Neural cell (in vitro differentiated cells): Measurements from ENCODE around the gene FUCA2. TPM values are rescaled to one million over a fixed set of nuclear protein-coding genes. Genes with fewer than 3 reads are reported as not detected.

Experiments used
- H2AFZ ChIP-seq: fragments of 200-600, 300-800 bp; sonication (generic), shearing (Covaris generic); 2 replicates; pipeline ENCODE4 v1.6.0; 2014; ENCODE audit warnings: low read depth, mild to moderate bottlenecking, antibody characterized with exemption, low read length, moderate library complexity
- H3F3A ChIP-seq: fragments of 200-600 bp; shearing (Covaris generic); 2 replicates; pipeline ENCODE4 v1.6.1; 2016; ENCODE audit warnings: mild to moderate bottlenecking, moderate library complexity, mixed read lengths, antibody characterized with exemption, low read length; ENCODE audit not compliant: insufficient read depth, poor library complexity, severe bottlenecking
- H3K27ac ChIP-seq: fragments of 200-600, 300-800 bp; sonication (generic), shearing (Covaris generic); 2 replicates; pipeline ENCODE4 v1.5.1; 2014; ENCODE audit warnings: mild to moderate bottlenecking, low read length, moderate library complexity
- H3K27me3 ChIP-seq: fragments of 300-800, 200-600 bp; sonication (generic), shearing (Covaris generic); 2 replicates; pipeline ENCODE4 v1.6.0; 2014; ENCODE audit warnings: mild to moderate bottlenecking, low read depth, low read length, moderate library complexity; ENCODE audit not compliant: insufficient read depth
- H3K36me3 ChIP-seq: fragments of 300-800, 200-600 bp; sonication (generic), shearing (Covaris generic); 2 replicates; pipeline ENCODE4 v1.5.1; 2014; ENCODE audit warnings: mild to moderate bottlenecking, antibody characterized with exemption, low read length, moderate library complexity; ENCODE audit not compliant: insufficient read depth
- H3K4me2 ChIP-seq: fragments of 300-800, 200-600 bp; sonication (generic), shearing (Covaris generic); 2 replicates; pipeline ENCODE4 v1.6.0; 2014; ENCODE audit warnings: mild to moderate bottlenecking, low read length
- H3K4me3 ChIP-seq: fragments of 300-800, 200-600 bp; sonication (generic), shearing (Covaris generic); 2 replicates; pipeline ENCODE4 v1.5.1; 2014; ENCODE audit warnings: mild to moderate bottlenecking, low read length, moderate library complexity
- H3K79me2 ChIP-seq: fragments of 200-600 bp; shearing (Covaris generic); replicated peaks from 2 replicates; pipeline ENCODE4 v1.6.0; 2014; ENCODE audit warnings: mild to moderate bottlenecking, low read length, moderate library complexity; ENCODE audit not compliant: insufficient read depth
- H3K9ac ChIP-seq: fragments of 300-800, 200-600 bp; sonication (generic), shearing (Covaris generic); 2 replicates; pipeline ENCODE4 v1.6.1; 2016; ENCODE audit warnings: mild to moderate bottlenecking, low read length, mixed read lengths
- H3K9me2 ChIP-seq: fragments of 200-600 bp; shearing (Covaris generic); 2 replicates; pipeline ENCODE4 v1.6.1; 2016; ENCODE audit warnings: mild to moderate bottlenecking, low read length, mixed read lengths; ENCODE audit not compliant: insufficient read depth
- H3K9me3 ChIP-seq: fragments of 200-600, 300-800 bp; sonication (generic), shearing (Covaris generic); 2 replicates; pipeline ENCODE4 v1.6.1; 2016; ENCODE audit warnings: mild to moderate bottlenecking, mixed run types, low read length, moderate library complexity, mixed read lengths
- H4K20me1 ChIP-seq: fragments of 200-600 bp; shearing (Covaris generic); 2 replicates; pipeline ENCODE4 v1.6.1; 2016; ENCODE audit warnings: mild to moderate bottlenecking, mixed run types; ENCODE audit not compliant: insufficient read depth
- EP300 ChIP-seq: fragments of 450-650 bp; conservative IDR thresholded peaks from 2 replicates; pipeline ENCODE4 v1.6.1; 2014; ENCODE audit warnings: antibody characterized with exemption, mild to moderate bottlenecking, moderate library complexity; ENCODE audit not compliant: poor library complexity, severe bottlenecking
- EZH2 ChIP-seq: fragments of 200-600, 300-800 bp; shearing (Covaris generic), sonication (generic); IDR thresholded peaks from 2 replicates; pipeline ENCODE4 v1.6.1; 2014; ENCODE audit warnings: antibody characterized with exemption, low read length, borderline replicate concordance, mild to moderate bottlenecking; ENCODE audit not compliant: insufficient read depth, poor library complexity, severe bottlenecking
- MXI1 ChIP-seq: fragments of 450-650 bp; conservative IDR thresholded peaks from 2 replicates; pipeline ENCODE4 v1.6.1; 2014; ENCODE audit warnings: antibody characterized with exemption, mild to moderate bottlenecking; ENCODE audit not compliant: poor library complexity, severe bottlenecking
- POLR2AphosphoS5 ChIP-seq: IDR thresholded peaks from 2 replicates; pipeline ENCODE4 v1.6.1; 2012
- RAD21 ChIP-seq: fragments of 450-650 bp; conservative IDR thresholded peaks from 2 replicates; pipeline ENCODE4 v1.6.1; 2014; ENCODE audit warnings: antibody characterized with exemption, mild to moderate bottlenecking, moderate library complexity
- SMC3 ChIP-seq: fragments of 450-650 bp; conservative IDR thresholded peaks from 2 replicates; pipeline ENCODE4 v1.6.1; 2014; ENCODE audit warnings: antibody characterized with exemption, mild to moderate bottlenecking, moderate library complexity; ENCODE audit not compliant: poor library complexity
- TAF1 ChIP-seq: IDR thresholded peaks from 2 replicates; pipeline ENCODE4 v1.6.1; 2012; ENCODE audit warnings: low read depth
- polyA plus RNA-seq: library from polyadenylated mRNA; depleted of rRNA; stranded (reverse); fragments of >200 nt; gene quantifications from 2 replicates; pipeline ENCODE4 v1.2.3, GENCODE V29; 2014
- TF ChIP-seq, protein P1 (sequence below): IDR thresholded peaks from 2 replicates; pipeline ENCODE4 v1.6.1; 2012; ENCODE audit warnings: borderline replicate concordance
- TF ChIP-seq, protein P2 (sequence below): fragments of 450-650 bp; IDR thresholded peaks from 2 replicates; pipeline ENCODE4 v1.5.1; 2014; ENCODE audit warnings: antibody characterized with exemption, mild to moderate bottlenecking, moderate library complexity; ENCODE audit not compliant: poor library complexity, severe bottlenecking

The FUCA2 gene
- polyA plus RNA-seq, 1 donor from 2014 or later = 6.0 TPM

DNA sequence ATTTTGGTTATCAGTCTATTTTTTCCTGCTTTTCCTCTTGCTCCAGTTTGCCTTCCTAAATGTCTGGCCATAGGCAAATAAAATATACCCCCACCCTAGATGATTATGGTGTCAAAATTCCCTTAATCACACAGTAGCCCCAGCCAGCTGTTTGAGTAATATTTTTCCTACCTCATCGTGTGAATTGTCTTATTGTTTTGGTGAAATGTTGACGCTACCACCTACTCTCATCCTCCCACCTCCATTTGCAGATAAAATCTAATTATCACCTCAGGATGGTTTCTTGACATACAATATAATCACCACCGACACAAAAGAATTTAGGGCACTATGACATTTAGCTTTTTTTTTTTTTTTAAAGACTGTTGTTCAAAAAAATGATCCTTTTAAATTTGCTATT, 44.1 kb upstream of the FUCA2 start:
- Histone ChIP-seq H2AFZ (no peak overlapping the region), H3K9ac (no peak overlapping the region), H3K9me3 (no peaks in the 10 kb centered on the region), H3K4me3 (no peak overlapping the region), H4K20me1 (no peaks in the 10 kb centered on the region), H3K79me2 (no peaks in the 10 kb centered on the region), H3K4me2 (no peak overlapping the region), H3K9me2 (no peaks in the 10 kb centered on the region), H3K27ac (peak overlapping the region; percentile 20), H3F3A (no peaks in the 10 kb centered on the region), H3K36me3 (no peaks in the 10 kb centered on the region), H3K27me3 (no peaks in the 10 kb centered on the region)
- TF ChIP-seq RAD21 (no peak), EZH2 (no peak), EP300 (no peak), POLR2AphosphoS5 (no peak), TAF1 (no peak), MXI1 (no peak), SMC3 (no peak)
- TF ChIP-seq, protein P1, sequence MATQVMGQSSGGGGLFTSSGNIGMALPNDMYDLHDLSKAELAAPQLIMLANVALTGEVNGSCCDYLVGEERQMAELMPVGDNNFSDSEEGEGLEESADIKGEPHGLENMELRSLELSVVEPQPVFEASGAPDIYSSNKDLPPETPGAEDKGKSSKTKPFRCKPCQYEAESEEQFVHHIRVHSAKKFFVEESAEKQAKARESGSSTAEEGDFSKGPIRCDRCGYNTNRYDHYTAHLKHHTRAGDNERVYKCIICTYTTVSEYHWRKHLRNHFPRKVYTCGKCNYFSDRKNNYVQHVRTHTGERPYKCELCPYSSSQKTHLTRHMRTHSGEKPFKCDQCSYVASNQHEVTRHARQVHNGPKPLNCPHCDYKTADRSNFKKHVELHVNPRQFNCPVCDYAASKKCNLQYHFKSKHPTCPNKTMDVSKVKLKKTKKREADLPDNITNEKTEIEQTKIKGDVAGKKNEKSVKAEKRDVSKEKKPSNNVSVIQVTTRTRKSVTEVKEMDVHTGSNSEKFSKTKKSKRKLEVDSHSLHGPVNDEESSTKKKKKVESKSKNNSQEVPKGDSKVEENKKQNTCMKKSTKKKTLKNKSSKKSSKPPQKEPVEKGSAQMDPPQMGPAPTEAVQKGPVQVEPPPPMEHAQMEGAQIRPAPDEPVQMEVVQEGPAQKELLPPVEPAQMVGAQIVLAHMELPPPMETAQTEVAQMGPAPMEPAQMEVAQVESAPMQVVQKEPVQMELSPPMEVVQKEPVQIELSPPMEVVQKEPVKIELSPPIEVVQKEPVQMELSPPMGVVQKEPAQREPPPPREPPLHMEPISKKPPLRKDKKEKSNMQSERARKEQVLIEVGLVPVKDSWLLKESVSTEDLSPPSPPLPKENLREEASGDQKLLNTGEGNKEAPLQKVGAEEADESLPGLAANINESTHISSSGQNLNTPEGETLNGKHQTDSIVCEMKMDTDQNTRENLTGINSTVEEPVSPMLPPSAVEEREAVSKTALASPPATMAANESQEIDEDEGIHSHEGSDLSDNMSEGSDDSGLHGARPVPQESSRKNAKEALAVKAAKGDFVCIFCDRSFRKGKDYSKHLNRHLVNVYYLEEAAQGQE = no peak
- TF ChIP-seq, protein P2, sequence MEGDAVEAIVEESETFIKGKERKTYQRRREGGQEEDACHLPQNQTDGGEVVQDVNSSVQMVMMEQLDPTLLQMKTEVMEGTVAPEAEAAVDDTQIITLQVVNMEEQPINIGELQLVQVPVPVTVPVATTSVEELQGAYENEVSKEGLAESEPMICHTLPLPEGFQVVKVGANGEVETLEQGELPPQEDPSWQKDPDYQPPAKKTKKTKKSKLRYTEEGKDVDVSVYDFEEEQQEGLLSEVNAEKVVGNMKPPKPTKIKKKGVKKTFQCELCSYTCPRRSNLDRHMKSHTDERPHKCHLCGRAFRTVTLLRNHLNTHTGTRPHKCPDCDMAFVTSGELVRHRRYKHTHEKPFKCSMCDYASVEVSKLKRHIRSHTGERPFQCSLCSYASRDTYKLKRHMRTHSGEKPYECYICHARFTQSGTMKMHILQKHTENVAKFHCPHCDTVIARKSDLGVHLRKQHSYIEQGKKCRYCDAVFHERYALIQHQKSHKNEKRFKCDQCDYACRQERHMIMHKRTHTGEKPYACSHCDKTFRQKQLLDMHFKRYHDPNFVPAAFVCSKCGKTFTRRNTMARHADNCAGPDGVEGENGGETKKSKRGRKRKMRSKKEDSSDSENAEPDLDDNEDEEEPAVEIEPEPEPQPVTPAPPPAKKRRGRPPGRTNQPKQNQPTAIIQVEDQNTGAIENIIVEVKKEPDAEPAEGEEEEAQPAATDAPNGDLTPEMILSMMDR = no peak

DNA sequence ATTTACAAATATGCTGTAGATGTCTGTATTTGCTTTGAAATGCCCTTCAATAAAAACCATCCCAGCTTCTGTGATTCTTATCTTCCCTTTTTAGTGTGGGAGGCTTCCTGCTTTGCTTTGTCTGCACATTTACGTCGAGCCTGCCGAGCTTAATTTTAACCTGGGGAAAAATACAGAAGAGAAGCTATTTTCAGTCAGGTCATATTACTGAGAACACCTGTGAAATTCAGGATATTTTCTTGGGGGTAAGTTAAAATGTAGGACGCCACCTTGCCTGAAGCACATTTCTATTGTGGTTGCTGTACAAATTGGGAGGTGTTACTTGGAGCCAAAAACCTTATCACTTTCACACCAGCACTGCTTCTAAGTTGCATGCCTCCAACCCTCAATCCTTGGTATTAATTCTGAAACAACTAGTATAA, 43.6 kb upstream of the FUCA2 start:
- no peaks in the 10 kb centered on the region for H3K9me3 ChIP-seq
- H2AFZ ChIP-seq = no peak overlapping the region
- TF ChIP-seq EZH2 (no peak), MXI1 (no peak), TAF1 (no peak), SMC3 (no peak), POLR2AphosphoS5 (no peak), RAD21 (no peak), EP300 (no peak)
- TF ChIP-seq, protein P1 = no peak
- TF ChIP-seq, protein P2 = no peak
- H3K27me3 ChIP-seq = no peaks in the 10 kb centered on the region
- no peak overlapping the region for H3K4me2 ChIP-seq
- H3K4me3 ChIP-seq = no peak overlapping the region
- no peaks in the 10 kb centered on the region for H3F3A ChIP-seq
- H3K9ac ChIP-seq = no peak overlapping the region
- H3K9me2 ChIP-seq = no peaks in the 10 kb centered on the region
- H3K79me2 ChIP-seq = no peaks in the 10 kb centered on the region
- no peaks in the 10 kb centered on the region for H4K20me1 ChIP-seq
- no peak overlapping the region for H3K27ac ChIP-seq
- no peaks in the 10 kb centered on the region for H3K36me3 ChIP-seq
